HG03571 (cell line): ENCODE results near the gene TMEM250.

Experiments used
- ATAC-seq: cut with Tn5 transposase; IDR thresholded peaks from one replicate; pipeline ENCODE4 v1.9.1; 2021; ENCODE audit not compliant: unreplicated experiment

TMEM250 gene

DNA sequence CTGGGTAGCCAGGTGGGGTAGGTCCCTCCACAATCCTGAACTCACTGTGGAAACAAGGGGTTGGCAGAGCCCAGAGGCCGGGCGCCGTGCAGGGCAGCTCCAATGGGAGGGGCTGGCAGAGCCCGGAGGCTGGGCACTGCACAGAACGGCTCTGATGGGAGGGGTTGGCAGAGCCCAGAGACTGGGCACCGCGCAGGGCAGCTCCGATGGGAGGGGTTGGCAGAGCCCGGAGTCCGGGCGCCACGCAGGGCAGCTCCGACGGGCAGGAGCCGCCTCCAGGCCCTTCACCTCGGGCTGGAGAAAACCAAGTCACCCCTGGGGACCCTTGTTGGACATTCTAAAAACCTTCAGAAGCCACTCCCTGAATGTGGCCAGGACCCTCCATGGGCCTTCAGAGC, 32.9 kb downstream of the TMEM250 start:
- no peak for ATAC-seq

DNA sequence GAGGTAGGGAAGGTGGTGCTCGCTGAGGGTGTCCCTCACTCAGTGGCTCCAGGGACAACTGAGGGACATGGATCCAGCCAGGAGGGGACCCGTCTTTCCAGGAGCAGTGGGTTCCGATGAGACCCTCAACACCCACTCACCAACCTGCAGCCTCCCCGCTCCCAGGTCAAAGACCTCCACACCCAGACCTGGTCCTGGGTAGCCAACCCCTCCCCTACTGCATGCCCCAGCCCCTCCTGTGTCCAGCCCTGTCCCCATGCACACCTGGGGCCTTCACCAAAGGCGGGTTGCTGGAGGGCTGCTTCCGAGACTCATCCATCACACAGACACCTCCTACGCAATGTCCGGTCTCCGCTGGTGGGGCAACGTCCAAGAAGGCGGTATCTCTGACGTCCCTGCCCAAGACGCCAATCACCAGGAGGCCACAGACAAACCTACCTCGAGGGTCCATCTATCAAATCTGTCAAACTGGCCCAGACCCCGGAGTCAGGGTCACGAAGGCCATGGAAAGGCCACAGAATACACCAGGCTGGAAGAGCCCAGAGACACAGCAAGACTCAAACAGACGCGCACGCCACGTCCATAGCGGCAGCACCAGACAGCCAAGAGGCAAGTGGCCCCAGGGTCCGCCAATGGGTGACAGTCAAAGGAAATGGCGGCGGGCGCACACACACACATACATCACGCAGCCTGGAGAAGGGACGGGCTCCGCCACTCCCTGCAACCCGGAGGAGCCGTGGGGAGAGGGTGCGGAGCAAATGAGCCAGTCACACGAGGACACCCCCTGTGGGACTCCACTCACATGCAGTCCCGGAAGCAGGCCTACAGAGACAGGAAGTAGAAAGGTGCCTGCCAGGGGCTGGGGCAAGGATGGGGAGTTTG, 34.4 kb downstream of the TMEM250 start:
- no peak for ATAC-seq

DNA sequence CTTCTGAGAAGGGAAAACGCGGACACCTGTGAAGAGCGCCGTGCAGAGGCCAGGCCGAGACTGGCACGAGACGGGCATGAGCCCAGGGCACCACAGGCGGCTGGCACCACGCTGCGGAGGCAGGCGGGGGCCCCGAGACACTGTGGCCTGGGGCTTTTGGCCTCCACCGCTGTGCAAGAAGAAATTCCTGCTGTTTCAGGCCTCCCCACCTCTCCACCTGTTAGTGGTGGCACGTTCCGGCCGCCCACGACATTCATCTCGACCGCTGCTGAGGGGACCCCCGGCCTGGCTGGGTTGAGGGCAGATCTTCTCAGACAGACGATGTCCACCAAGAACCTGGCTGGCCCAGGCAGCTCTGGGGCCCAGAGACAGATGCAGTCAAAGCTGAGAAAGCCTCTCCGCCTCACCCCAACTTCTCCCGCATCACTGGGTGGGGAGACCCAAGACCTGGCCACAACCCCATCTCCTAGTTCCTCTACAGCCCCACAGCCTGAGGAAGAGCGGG, 35.1 kb downstream of the TMEM250 start:
- no peak for ATAC-seq

DNA sequence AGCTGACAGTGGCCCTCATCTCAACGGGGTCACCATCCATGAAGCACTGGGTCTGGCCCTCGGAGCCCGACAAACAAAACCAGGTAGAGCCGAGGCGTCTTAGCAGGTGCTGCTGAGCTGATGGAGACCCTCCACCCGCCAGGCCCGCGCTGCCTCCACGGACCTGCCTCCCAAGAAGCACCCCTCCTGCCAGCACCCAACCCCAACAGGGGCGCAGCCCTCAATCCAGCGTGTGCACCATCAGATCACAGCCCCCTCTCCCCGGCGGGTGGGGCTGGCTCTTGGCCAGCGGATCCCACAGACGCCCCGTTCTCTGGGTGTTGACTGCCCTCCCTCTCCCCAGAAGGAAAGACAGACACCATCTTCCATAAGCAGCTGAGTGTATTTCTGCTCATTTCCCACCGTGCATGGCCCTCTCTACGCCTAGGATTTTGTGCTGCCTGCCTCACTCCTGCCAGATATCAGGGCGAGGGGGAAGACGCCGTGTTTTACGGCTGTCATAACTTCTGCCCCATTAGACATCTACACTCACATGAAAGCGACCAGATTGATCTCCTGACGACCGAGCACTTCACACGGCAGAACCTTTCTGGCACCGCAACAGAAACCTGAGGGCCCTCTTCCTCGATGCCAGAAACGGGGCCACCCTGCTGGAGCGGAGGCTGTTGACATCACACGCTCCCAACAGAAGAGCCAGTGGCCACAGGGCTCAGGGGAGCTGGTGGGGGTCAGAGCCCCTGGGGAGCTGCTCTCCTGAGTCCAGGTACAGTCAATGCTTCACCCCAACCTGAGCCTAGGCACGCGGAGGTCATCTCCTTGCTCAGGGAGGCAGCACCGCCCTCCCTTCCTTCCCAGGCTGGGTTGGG, 35.9 kb downstream of the TMEM250 start:
- ATAC-seq, result no peak

DNA sequence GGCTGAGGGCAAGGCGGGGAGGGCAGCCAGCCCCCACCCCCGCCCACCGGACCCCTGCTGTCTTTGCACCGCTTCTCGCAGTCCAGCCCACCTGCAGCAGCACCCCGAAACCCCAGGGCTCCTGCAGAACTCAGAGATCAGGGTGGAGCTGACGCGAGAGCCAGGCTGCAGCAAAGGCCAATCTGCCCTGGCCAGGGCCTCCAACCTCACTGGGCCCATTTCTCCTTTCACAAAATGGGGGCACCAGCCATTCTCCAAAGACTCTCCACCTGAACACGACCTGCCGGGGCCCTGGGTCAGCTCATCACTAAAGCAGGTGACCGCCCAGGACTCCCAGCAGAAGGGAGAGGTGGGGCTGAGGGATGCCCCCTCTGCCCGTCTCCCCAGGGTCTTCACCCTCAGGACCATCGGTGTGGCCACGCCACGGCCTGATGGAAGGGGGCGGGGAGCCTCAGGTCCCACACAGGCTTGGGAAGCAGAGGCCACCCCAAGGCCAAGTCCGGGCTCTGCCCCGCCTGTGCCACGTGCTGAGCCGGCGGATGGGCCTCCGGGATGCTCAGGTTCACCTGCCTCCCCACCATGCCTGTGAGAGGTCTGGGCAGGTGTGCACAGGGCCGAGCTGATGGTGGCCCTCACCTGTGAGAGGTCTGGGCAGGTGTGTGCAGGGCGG, 36.7 kb downstream of the TMEM250 start:
- no peak for ATAC-seq

DNA sequence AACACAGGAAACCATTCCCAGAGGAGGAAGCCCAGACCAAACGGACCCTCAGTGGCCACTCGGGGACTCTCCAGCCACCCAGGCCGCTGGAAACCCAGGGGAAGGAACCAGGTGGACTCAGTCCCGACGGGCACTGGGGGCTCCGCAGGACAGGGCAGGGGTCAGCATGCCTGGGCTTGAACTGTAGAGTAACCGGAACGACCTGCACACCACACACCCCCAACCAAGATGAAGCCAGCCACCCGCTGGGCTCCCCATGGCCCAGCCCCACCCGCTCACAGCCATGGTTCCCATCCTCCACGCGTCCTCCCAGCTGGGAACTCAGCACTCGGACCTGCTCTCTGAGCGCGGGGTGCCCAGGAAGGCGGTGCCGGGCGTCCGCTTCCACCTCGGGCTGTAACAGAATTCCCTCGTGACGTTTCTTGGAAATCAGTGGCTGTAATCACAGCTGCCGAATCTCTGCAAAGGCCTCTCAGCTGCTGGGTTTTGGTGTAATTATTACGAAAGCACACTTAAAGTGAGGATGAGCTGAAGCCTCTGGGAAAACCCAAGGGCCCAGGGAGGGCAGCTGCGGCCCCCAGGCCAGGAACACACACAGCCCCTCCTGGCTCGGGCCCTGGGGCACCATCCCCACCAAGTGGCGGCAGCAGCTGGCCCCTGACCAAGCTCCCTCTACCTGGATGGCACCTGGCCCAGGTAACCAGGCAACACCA, 37.4 kb downstream of the TMEM250 start:
- no peak for ATAC-seq

DNA sequence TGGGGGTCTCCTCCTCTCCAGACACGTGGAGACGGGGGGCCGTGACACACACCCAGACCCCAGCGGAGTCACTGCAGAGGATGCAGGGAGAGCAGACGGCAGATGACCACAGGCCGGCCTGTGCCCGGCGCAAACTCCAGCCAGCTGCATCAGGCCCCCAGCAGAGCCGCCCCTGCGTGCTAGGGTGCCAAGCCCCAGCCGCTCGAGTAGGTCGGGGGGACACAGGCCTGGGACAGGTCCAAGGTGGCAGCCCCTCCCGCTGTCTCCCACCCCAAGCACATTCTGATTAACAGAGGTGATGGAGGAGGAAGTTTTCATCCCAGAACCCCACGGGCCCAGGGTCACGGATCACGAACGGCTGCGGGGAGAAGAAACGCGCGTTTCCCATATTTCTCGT, 38.0 kb downstream of the TMEM250 start:
- ATAC-seq, result no peak

DNA sequence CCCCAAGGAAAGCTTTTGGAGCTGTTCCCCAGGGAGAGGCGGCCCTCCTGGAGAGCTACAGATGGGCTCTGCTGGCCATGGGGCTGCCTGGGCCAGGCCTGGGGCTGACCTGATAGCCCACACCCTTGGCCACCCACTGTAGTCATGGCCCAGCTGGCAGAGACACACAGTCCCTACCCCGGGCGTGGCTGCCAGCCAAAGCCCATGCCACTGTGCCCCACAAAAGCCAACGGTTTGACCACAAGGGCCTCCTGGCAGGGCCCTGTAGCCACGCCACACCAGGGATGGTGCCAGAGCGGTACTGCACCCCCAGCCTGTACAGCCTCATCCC, 38.8 kb downstream of the TMEM250 start:
- ATAC-seq, result no peak

DNA sequence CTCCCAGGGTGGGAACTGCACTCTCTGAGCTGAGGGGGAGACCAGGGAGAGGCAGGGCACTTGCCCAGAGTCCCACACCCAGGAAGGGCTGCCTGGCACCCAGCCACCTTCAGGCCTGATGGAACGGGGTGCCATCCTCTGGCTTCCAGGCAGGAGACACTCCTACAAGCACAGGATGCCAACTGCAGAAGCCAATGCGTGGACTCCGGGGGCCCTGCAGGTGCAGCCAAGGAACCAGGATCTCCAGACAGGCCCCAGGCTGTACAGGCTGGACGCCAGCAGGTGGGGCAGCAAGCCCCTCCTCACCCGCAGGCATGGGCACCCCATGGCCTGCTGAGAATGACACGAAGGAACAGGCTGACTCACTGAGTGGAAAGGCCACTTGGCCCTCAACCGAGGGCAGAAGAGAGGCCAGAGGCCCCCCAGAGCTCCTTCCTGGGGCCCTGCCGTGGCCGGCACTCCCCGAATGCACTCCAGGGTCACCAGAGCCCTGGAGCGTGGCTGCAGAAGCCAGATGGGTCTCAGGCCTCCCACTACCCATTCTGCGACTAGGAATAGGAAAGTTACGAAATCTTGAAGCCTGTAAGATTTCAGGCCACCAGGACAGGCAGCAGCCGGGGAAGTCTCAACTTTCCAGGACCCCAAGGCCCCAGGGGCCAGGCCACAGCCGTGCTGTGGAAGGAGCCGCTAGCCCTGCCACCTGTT, 39.3 kb downstream of the TMEM250 start:
- ATAC-seq, result no peak

DNA sequence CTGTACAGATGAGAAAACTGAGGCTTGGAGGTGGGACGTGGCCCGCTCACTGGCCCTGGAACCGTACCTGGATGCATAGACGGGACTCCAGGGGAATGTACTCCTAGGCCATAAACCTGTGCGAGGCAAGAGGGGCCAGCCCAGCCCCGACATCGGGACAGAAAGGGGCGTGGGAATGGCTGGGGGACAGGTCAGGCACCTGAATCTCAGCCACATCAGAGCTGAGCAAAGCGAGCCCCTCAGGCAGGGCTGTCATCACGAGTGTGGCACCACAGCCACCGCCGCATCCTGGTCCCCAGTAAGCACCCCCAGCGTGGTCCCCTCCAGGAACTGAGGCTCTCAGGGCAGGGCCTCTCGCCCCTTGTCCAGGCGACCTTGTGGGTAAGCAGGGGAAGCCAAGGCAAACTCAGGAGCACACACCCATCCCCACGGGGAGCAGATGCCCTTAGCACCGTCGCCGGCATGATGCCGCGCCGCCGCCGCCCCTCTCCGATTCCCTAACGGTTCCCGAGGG, 40.1 kb downstream of the TMEM250 start:
- ATAC-seq, result no peak

DNA sequence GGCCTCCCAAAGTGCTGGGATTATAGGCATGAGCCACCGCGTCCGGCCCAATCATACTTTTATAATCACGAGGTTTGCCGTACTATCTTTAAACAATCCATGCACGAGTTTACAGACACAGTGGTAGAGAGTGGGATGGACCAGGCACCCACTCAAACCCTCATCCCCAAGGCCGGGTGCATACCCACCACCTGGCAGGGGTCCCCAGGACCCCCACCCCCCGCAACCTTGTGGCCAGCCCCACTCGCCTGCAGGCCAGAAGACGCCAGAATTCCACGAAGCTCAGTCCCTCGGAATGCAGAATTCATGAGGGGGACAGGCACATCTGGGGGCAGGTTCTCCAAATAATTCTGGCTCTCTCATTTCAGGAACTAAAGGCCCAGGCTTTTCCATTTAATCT, 40.7 kb downstream of the TMEM250 start:
- ATAC-seq, result no peak

DNA sequence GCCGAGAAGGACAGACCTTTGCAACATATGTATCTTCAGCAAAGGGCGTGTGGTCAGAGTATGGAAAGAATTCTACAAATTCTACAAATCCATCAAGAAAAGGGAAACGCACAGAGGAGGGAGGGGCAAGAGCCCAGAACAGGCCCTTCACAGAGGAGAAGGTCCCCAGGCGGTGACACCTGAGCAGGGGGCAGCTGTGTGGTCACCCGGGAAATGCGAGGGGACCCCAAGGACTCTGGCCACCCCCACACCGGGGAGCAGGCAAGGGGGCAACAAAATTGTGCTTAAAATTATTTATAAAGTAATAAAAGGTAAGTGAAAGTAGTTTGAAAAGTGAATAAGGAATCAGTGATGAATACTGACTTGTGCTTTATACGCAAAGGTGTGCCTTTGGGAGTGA, 41.2 kb downstream of the TMEM250 start:
- ATAC-seq, result no peak

DNA sequence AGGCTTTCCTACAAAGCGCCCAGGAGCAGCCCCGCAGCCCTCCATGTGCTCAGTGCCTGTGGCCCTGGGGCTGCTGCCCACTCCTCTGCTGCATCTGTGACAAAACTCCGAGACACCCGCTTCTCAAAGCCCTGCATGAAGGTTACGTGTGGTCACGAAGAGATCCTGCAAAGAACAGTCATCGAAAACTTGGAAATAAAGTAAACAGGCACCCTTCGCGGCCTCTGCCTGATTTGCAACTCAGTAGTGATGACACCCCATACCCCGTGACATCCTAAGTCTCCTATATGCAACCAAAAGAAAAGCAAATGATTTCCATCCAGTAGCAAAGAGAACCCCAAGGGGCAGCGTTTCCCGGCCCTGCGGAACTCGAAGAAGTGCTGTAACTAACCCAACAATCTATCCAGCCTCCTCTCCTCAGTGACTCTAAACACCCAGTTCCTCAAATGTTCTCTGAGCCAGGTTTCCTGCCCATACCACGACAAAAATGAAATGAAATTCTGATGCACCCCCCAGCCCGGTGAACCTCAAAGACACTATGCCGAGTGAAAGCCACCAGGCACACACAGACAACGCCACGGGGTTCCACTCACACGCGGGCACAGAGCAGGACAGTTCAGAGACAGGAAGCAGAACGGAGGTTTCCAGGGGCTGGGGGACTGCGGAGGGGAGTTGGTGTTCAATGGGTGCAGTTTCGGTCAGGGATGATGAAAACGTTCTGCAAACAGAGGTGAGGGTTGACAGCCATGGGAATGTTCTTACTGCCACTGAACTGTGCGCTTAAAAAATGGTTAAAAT, 42.6 kb downstream of the TMEM250 start:
- no peak for ATAC-seq

DNA sequence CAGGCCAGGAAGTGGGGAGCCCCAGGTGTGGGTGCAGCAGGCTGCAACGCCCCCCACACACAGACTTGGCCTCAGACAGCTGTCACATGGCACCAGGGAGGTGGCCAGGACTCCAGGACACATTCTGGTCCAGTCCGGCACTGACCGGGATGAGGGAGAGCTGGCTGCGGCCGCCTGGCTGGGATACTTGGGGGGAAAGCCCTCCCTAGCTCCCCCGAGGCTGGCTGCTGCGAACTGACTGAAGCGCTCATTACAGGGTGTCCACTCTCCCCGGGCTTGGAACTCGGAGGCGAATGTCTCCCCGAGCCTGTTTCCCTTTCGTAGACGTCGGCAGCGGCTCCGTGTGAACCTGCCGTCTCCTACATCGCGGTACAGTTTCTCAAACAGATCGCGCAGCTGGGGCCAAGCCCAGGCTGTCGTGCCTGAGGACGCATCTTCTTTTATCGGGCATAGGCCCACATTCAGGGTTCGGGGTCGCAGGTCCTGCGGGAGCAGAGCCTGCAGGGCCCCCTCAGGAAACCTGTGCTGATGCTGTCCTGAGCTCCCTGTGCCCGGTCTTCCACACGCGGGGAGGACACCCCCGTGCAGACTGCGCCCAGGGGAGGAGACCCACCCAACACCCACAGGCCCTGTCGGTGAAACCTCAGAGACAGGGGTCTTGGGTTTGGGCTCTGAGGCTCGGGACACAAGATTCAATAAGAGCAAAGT, 43.4 kb downstream of the TMEM250 start:
- no peak for ATAC-seq

DNA sequence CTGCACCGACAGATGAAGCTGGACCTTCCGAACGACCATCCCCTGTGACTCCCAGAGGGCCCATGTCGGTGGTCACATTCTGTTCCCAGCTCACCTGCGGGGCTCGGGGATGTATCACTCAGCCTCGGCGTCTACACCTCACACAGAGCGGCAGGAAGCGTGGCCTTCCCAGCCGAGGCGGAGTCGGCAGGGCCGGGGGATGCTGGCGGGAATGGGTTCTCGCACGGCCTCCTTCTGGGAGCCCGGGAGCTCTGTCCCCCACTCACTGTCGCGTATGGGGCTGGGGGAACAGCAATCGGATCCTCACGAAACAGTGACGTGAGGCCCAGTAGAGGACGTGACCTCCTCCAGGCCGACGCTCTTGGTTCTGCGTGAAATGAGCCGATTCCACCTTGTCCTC, 44.0 kb downstream of the TMEM250 start:
- no peak for ATAC-seq
